K562 (cell line): ENCODE measurements around the gene ERC2. TPM values are rescaled to one million over a fixed set of nuclear protein-coding genes. Genes with fewer than 3 reads are reported as not detected.

ENCODE experiments used
- ATAC-seq: fragments of 200-7000 bp; cut with Tn5 transposase; 3 replicates; pipeline ENCODE4 v1.9.1; 2020; ENCODE audit warnings: moderate library complexity
- BruUV-seq: library from RNA; stranded (reverse); fragments of 400-500 nt; replicated peaks from 2 replicates; lab custom pipeline; 2021; lab: Mats Ljungman, UMichigan
- CTCF ChIA-PET: fragments of 300-600 bp; formaldehyde crosslinking; extraction: SDS; loops from one replicate; lab custom pipeline; 2021; ENCODE audit warnings: low intra/inter-chr PET ratio; lab: Yijun Ruan, JAX
- POLR2A ChIA-PET: fragments of 300-600, 350-650 bp; sonication (Branson Sonifier 250); formaldehyde crosslinking; extraction: SDS; loops from one replicate; lab custom pipeline; 2021; ENCODE audit warnings: antibody characterized with exemption, inconsistent platforms; lab: Yijun Ruan, JAX
- DNase-seq, 4 experiments: peaks; one replicate each; pipeline versions ENCODE4 v3.0.0 to v3.0.0-alpha.2; 2011 to 2018; ENCODE audit warnings: low spot score in 3 of 4, mixed read lengths in 3 of 4; ENCODE audit errors: extremely low read depth in 1 of 4
- FAIRE-seq: peaks from 2 replicates; lab custom pipeline; 2011; peaks lifted over from hg19 to GRCh38; lab: Jason Lieb, UNC
- H2AFZ ChIP-seq: 2 replicates; pipeline ENCODE4 v1.6.0; 2011; ENCODE audit warnings: low read depth, low read length, control low read depth, inconsistent platforms
- H3K27ac ChIP-seq: fragments of 200-600 bp; 3 replicates; pipeline ENCODE4 v1.8.0; 2011; ENCODE audit warnings: low read depth, mild to moderate bottlenecking, control low read depth, inconsistent platforms, low read length, moderate library complexity, mixed read lengths; ENCODE audit errors: extremely low read depth
- H3K27me3 ChIP-seq, 2 experiments: fragments of 300-600 bp in 1 of 2; 2 replicates in 1 of 2; 3 replicates in 1 of 2; pipeline versions ENCODE4 v1.6.0 to v1.8.0; 2011; ENCODE audit warnings: inconsistent platforms in 2 of 2, low read length in 2 of 2, mild to moderate bottlenecking in 1 of 2, mixed read lengths in 1 of 2, moderate library complexity in 1 of 2; ENCODE audit not compliant: control insufficient read depth in 2 of 2, insufficient read depth in 2 of 2
- H3K36me3 ChIP-seq: fragments of 300-600 bp; 3 replicates; pipeline ENCODE4 v1.8.0; 2011; ENCODE audit warnings: mild to moderate bottlenecking, low read length, inconsistent platforms; ENCODE audit not compliant: control insufficient read depth, insufficient read depth
- H3K4me1 ChIP-seq, 2 experiments: fragments of 200-600 bp in 1 of 2; replicated peaks in 1 of 2; 2 replicates in 1 of 2; 3 replicates in 1 of 2; pipeline versions ENCODE4 v1.5.1 to v1.8.0; 2011; ENCODE audit warnings: inconsistent platforms in 2 of 2, low read length in 2 of 2, mild to moderate bottlenecking in 1 of 2, mixed read lengths in 1 of 2, moderate library complexity in 1 of 2; ENCODE audit not compliant: control insufficient read depth in 2 of 2, insufficient read depth in 2 of 2
- H3K4me2 ChIP-seq: 2 replicates; pipeline ENCODE4 v1.6.1; 2011; ENCODE audit warnings: low read length, control low read depth, inconsistent platforms, mixed read lengths; ENCODE audit not compliant: insufficient read depth
- H3K4me3 ChIP-seq: fragments of 200-600 bp; sonication (generic), shearing (Covaris generic); 2 replicates; pipeline ENCODE4 v1.5.1; 2016; ENCODE audit warnings: control low read depth, inconsistent platforms
- H3K79me2 ChIP-seq: fragments of 200-600 bp; 3 replicates; pipeline ENCODE4 v1.8.0; 2011; ENCODE audit warnings: low read length, inconsistent platforms; ENCODE audit not compliant: control insufficient read depth, insufficient read depth
- H3K9ac ChIP-seq, 2 experiments: 2 replicates each; pipeline versions ENCODE4 v1.6.0 to v1.6.1; 2011; ENCODE audit warnings: low read depth in 2 of 2, low read length in 2 of 2, control low read depth in 1 of 2, inconsistent platforms in 1 of 2, mild to moderate bottlenecking in 1 of 2, mixed read lengths in 1 of 2; ENCODE audit not compliant: insufficient read depth in 1 of 2
- H3K9me1 ChIP-seq: one replicate; pipeline ENCODE4 v1.6.0; 2011; ENCODE audit warnings: inconsistent platforms, mild to moderate bottlenecking, low read length, moderate library complexity; ENCODE audit not compliant: control insufficient read depth, insufficient read depth
- H3K9me3 ChIP-seq: replicated peaks from 2 replicates; pipeline ENCODE4 v1.5.1; 2011; ENCODE audit warnings: low read depth, low read length, inconsistent platforms; ENCODE audit not compliant: control insufficient read depth, insufficient read depth
- H4K20me1 ChIP-seq: replicated peaks from 2 replicates; pipeline ENCODE4 v1.6.1; 2011; ENCODE audit warnings: low read length, inconsistent platforms, mixed read lengths; ENCODE audit not compliant: control insufficient read depth, insufficient read depth
- CCNT2 ChIP-seq: IDR thresholded peaks from 2 replicates; pipeline ENCODE4 v1.6.1; 2011; ENCODE audit warnings: borderline replicate concordance, low read depth, mild to moderate bottlenecking, moderate library complexity, mixed read lengths, low read length; ENCODE audit not compliant: insufficient read length; ENCODE audit errors: extremely low read depth
- HDAC6 ChIP-seq: IDR thresholded peaks from 2 replicates; pipeline ENCODE4 v1.6.1; 2012; ENCODE audit warnings: low read depth, mild to moderate bottlenecking, control low read depth, inconsistent platforms, low read length, moderate library complexity
- RBM14 ChIP-seq: fragments of 200-400 bp; formaldehyde crosslinking; IDR thresholded peaks from 2 replicates; pipeline ENCODE4 v1.6.1; 2018; ENCODE audit warnings: low read depth, mild to moderate bottlenecking, low read length, moderate library complexity, borderline replicate concordance; ENCODE audit not compliant: insufficient read depth
- RBM34 ChIP-seq: fragments of 200-400 bp; formaldehyde crosslinking; IDR thresholded peaks from 2 replicates; pipeline ENCODE4 v1.6.1; 2018; ENCODE audit warnings: low read length, borderline replicate concordance; ENCODE audit not compliant: insufficient read depth
- ZFX ChIP-seq: sonication (generic); formaldehyde crosslinking; IDR thresholded peaks from 2 replicates; pipeline ENCODE4 v1.8.0; 2022; ENCODE audit warnings: mild to moderate bottlenecking, missing genetic modification reagents, moderate library complexity
- ZKSCAN1 ChIP-seq: fragments of 150-350 bp; IDR thresholded peaks from 2 replicates; pipeline ENCODE4 v1.6.1; 2016; ENCODE audit warnings: low read depth, low read length
- WGBS: fragments of 100-300 bp; shearing (Covaris generic); methylation state at CpG from one replicate; pipeline ENCODE4 v1.1.6; 2016; ENCODE audit warnings: low coverage, mixed read lengths; ENCODE audit not compliant: insufficient coverage; ENCODE audit errors: missing lambda C conversion rate; 5-methylcytosine and 5-hydroxymethylcytosine counted together
- in situ Hi-C: fragments of 300-500 bp; cut with MboI; formaldehyde crosslinking; loops from 4 replicates; pipeline ENCODE4 v1.15.0; 2018; ENCODE audit warnings: inconsistent platforms, mixed read lengths
- intact Hi-C: fragments of 100-400 bp; cut with micrococcal nuclease; formaldehyde crosslinking; loops from 2 replicates; pipeline ENCODE4 v1.14.2; 2022
- polyA plus RNA-seq, 8 experiments: library from polyadenylated mRNA; depleted of rRNA in 4 of 8; stranded (reverse) in 5 of 8; unstranded in 3 of 8; fragments of >200 nt; fragmentation: Nextera tagmentation in 2 of 8; fragmentation: Illumina TruSeq in 1 of 8; extraction: Ambion mirVana in 2 of 8; extraction: Trizol in 1 of 8; gene quantifications; 2 replicates each; pipeline versions ENCODE4 v1.2.1 to v1.2.3, GENCODE V29; 2011 to 2014; ENCODE audit warnings: inconsistent platforms in 1 of 8, missing spikeins in 1 of 8
- total RNA-seq, 7 experiments: library from RNA; depleted of rRNA in 6 of 7; stranded (reverse); fragments of >200 nt in 6 of 7; fragmentation: Illumina TruSeq in 2 of 7; extraction: Trizol in 2 of 7; gene quantifications; 2 replicates each; pipeline versions ENCODE4 v1.2.1 to v1.2.3, GENCODE V29; 2011 to 2021; ENCODE audit warnings: low replicate concordance in 1 of 7
- TF ChIP-seq, protein P1 (sequence below): IDR thresholded peaks from 2 replicates; pipeline ENCODE4 v1.6.1; 2016; ENCODE audit warnings: missing genetic modification characterization, missing compliant biosample characterization

The ERC2 gene
- total and polyA plus RNA-seq, 9 of the 15 experiments (the other 6 are each of a cell fraction or from before 2014, with no cell fraction given): 0.04 to 0.18 (median 0.07) TPM; not detected in 2

DNA sequence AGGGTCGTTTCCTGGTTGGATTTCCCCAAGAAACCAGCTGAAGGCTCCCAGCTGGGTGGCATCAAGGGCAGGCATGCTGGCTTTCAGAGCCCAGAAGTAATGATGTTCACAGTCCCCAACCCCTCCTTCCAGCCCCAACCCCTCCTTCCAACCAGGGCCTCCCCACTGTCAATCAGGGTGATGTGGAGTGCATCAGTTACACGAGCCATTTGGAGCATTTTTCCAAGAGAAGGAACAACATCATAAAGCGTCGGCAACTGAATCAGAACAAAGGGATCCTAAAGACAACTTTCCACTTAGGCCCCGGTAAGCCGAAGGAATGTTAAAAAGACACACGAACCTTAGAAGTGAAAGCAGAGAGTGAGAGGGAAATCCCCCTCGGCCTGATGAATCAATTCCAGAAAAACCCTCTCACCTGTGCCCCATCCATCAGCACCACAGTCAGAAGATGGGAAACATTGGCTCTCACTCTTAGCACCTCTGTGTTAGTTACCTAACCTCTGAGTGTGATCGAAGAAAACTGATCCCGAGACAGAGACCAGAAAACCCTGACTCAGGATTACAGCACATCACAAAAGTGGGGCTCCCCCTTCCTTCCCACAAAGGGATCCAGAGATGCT lies 880.0 kb downstream of the ERC2 start:
- no peaks in the 10 kb centered on the region for H3K9me1 ChIP-seq
- TF ChIP-seq ZKSCAN1 (no peak), RBM14 (no peak), HDAC6 (no peak), CCNT2 (no peak), ZFX (no peak), RBM34 (no peak)
- TF ChIP-seq, protein P1, sequence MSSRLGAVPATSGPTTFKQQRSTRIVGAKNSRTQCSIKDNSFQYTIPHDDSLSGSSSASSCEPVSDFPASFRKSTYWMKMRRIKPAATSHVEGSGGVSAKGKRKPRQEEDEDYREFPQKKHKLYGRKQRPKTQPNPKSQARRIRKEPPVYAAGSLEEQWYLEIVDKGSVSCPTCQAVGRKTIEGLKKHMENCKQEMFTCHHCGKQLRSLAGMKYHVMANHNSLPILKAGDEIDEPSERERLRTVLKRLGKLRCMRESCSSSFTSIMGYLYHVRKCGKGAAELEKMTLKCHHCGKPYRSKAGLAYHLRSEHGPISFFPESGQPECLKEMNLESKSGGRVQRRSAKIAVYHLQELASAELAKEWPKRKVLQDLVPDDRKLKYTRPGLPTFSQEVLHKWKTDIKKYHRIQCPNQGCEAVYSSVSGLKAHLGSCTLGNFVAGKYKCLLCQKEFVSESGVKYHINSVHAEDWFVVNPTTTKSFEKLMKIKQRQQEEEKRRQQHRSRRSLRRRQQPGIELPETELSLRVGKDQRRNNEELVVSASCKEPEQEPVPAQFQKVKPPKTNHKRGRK (tag): no peak
- H3K36me3 ChIP-seq: no peaks in the 10 kb centered on the region
- intact Hi-C loops: no loop called here
- H3K27ac ChIP-seq: no peak overlapping the region
- no peaks in the 10 kb centered on the region for H3K9me3 ChIP-seq
- no peak overlapping the region for H3K4me2 ChIP-seq
- in situ Hi-C loops: no loop called here
- no peaks in the 10 kb centered on the region for H3K79me2 ChIP-seq
- WGBS: 0% methylated on average over 6 of the region's 10 CpGs
- ATAC-seq (no peak), DNase-seq (no peak), FAIRE-seq (no peak)
- H4K20me1 ChIP-seq: no peaks in the 10 kb centered on the region
- no TSS peak for BruUV-seq
- CTCF ChIA-PET: no interaction called here
- H3K4me1 ChIP-seq: no peaks in the 10 kb centered on the region
- H3K4me3 ChIP-seq: no peak overlapping the region
- H3K9ac ChIP-seq: no peak overlapping the region
- no peaks in the 10 kb centered on the region for H3K27me3 ChIP-seq
- no peak overlapping the region for H2AFZ ChIP-seq
- POLR2A ChIA-PET: no interaction called here
